Aorta (tissue), 5 donors: Measurements from ENCODE around the gene COMMD2. TPM values are rescaled to one million over a fixed set of nuclear protein-coding genes. Genes with fewer than 3 reads are reported as not detected.

Experiments
- ATAC-seq: fragments of 200-7000 bp; cut with Tn5 transposase; one replicate; pipeline ENCODE4 v1.9.1; 2022; ENCODE audit warnings: moderate library complexity; ENCODE audit not compliant: low FRiP score
- DNase-seq, 2 donors: peaks; one replicate each; pipeline ENCODE4 v3.0.0-alpha.2; 2020
- H3K27ac ChIP-seq, 2 donors: one replicate each; pipeline ENCODE4 v1.5.1; 2013; ENCODE audit warnings: low read length in 2 of 2, mild to moderate bottlenecking in 2 of 2, moderate library complexity in 2 of 2, control low read depth in 1 of 2, inconsistent platforms in 1 of 2, low read depth in 1 of 2
- H3K27me3 ChIP-seq, 2 donors: one replicate each; pipeline ENCODE4 v1.6.1; 2013; ENCODE audit warnings: control low read depth in 1 of 2, low read length in 1 of 2, mild to moderate bottlenecking in 1 of 2, moderate library complexity in 1 of 2; ENCODE audit not compliant: insufficient read depth in 2 of 2, control insufficient read depth in 1 of 2
- H3K36me3 ChIP-seq, 2 donors: one replicate each; pipeline ENCODE4 v1.6.1; 2013; ENCODE audit warnings: control low read depth in 1 of 2, low read length in 1 of 2, mild to moderate bottlenecking in 1 of 2; ENCODE audit not compliant: insufficient read depth in 2 of 2, control insufficient read depth in 1 of 2
- H3K4me1 ChIP-seq, 2 donors: one replicate each; pipeline ENCODE4 v1.6.1; 2013; ENCODE audit warnings: low read length in 2 of 2, control low read depth in 1 of 2, mild to moderate bottlenecking in 1 of 2, moderate library complexity in 1 of 2; ENCODE audit not compliant: insufficient read depth in 2 of 2, control insufficient read depth in 1 of 2
- H3K4me3 ChIP-seq, 2 donors: one replicate each; pipeline ENCODE4 v1.5.1; 2013; ENCODE audit warnings: low read length in 2 of 2, control low read depth in 1 of 2, mild to moderate bottlenecking in 1 of 2
- H3K9me3 ChIP-seq: one replicate; pipeline ENCODE4 v1.6.1; 2013; ENCODE audit warnings: mild to moderate bottlenecking, low read length; ENCODE audit not compliant: control insufficient read depth
- WGBS, 2 donors: extraction: QIAGEN DNeasy Blood & Tissue Kit; methylation state at CpG; one replicate each; pipeline ENCODE4 v1.1.7; 2013; 5-methylcytosine and 5-hydroxymethylcytosine counted together
- intact Hi-C, 2 donors: fragments of 100-400 bp; cut with DNase I; formaldehyde crosslinking; loops; one replicate each; pipeline versions ENCODE4 v1.14.2 to v1.15.0; 2022
- long read RNA-seq, 2 donors: library from polyadenylated mRNA; unstranded; transcript quantifications; one replicate each; pipeline ENCODE4 v2.0.0, GENCODE V29; 2020 to 2021
- polyA plus RNA-seq, 2 donors: library from polyadenylated mRNA; stranded (reverse); fragments of 200-250 nt; gene quantifications; one replicate each; pipeline ENCODE4 v1.2.3, GENCODE V29; 2013
- total RNA-seq, 2 donors: library from RNA; stranded (reverse); fragmentation: NEBNext Ultra II Directional; extraction: Animal tissue kit (Norgen Biotek cat#: 25700); gene quantifications; one replicate each; pipeline ENCODE4 v1.2.1, GENCODE V29; 2021
- donor health status: healthy with polysubstance abuse.
- donor health status: Bipolar disorder and iron deficiency.
- donor health status: DM: no; HTN: no; CAD: no.
- donor health status: DM: no; HTN: no; CAD: no.
- donor health status: DM: yes; HTN: yes; CAD: no.

COMMD2 gene
- total RNA-seq (10 to 100 TPM; 34.0 to 34.4 TPM), polyA plus RNA-seq (10 to 100 TPM; 14.9 to 20.3 TPM)
- long read RNA-seq, donor 1, transcript COMMD2-203 (5 exons, 3,706 nt): major isoform, 31 of 42 reads
- long read RNA-seq, donor 1, partial matches to known transcripts: 0 of 42 reads
- long read RNA-seq, donor 1, other reads (novel, unspliced or antisense): 5 of 42 reads
- long read RNA-seq, donor 2, transcript COMMD2-203 (5 exons, 3,706 nt): major isoform, 10 of 15 reads
- long read RNA-seq, donor 2, partial matches to known transcripts: 2 of 15 reads
- long read RNA-seq, donor 2, other reads (novel, unspliced or antisense): 1 of 15 reads

DNA sequence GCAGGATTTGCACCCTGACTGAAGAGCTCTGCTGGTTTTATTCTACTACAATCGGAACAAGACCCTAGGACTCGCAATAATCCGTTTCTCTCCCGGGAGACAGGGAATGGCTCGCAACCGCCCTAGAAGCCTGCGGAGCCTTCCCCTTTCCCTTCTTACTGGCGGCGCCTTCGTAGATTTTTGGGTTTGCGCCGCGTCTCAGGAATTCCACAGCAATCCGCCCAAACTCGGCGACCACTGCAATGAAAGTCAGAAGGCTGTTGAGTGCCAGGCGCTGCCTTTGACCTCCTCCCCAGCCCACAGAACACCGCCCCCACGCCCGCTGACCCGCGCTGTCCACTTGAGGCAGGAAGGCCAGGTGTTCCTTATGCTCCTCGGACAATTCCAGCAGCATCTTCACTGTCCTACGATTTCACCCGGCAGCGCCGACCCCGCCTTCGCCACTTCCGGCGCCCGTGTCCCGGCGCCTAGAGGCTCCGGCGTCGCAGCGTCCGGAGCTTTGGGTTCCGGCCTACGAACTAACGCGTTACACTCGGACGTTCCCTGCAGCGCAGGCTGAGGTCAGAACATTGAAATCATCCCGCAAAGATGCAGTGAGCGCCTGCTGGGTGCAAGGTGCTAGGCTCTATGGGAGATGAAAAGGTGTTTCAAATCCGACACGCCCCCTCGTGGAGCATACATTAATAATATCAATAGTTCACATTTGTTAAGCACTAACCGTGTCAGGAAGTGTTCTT lies at the start of gene COMMD2:
Gene COMMD2, minus strand, starts transcription at position 439 of the 737 bp plus-strand sequence. Its CDS starts 45 bp downstream, at position 394.
- intact Hi-C loops: no loop called here
- Histone ChIP-seq H3K4me3 (peak within 1 kb of the TSS; percentile 78 to 98), H3K9me3 (no peaks in the 10 kb centered on the region), H3K27ac (peak within 1 kb of the TSS in 1 of 2 donors; percentile 26), H3K27me3 (no peaks in the 10 kb centered on the region), H3K36me3 (peaks cover 0 to 3% of the 10 kb centered on the region in 2 donors), H3K4me1 (no peaks in the 10 kb centered on the region)
- whole genome bisulfite sequencing, 2 donors: 0 to 1% methylated on average over 52 of the region's 52 CpGs
- ATAC-seq (peak; percentile 96), DNase-seq (peak; percentile 82 to 88)

GRCh38 chr3:149801639-149802038 lies 49.4 kb upstream of the COMMD2 start:
- H3K9me3 ChIP-seq: no peaks in the 10 kb centered on the region
- no peaks in the 10 kb centered on the region for H3K4me1 ChIP-seq
- no peak overlapping the region for H3K4me3 ChIP-seq
- H3K27me3 ChIP-seq: no peaks in the 10 kb centered on the region
- no peak overlapping the region for H3K27ac ChIP-seq
- ATAC-seq (no peak), DNase-seq (no peak)
- H3K36me3 ChIP-seq: no peaks in the 10 kb centered on the region
- 69 to 70% methylated on average over 5 of the region's 5 CpGs for WGBS, 2 donors
- intact Hi-C loops: no loop called here

- 81 to 88% methylated on average over 1 of the region's 1 CpG for WGBS, 2 donors
These were observed 48.9 kb upstream of the COMMD2 start for GRCh38 chr3:149801195-149801594.

GRCh38 chr3:149800693-149801092 lies 48.4 kb upstream of the COMMD2 start:
- Histone ChIP-seq H3K9me3 (no peaks in the 10 kb centered on the region), H3K4me1 (no peaks in the 10 kb centered on the region), H3K27me3 (no peaks in the 10 kb centered on the region), H3K27ac (no peak overlapping the region), H3K36me3 (no peaks in the 10 kb centered on the region), H3K4me3 (no peak overlapping the region)
- ATAC-seq: no peak
- WGBS, 2 donors: 41 to 44% methylated on average over 8 of the region's 8 CpGs
- DNase-seq: no peak
- intact Hi-C loops: no loop called here

More at GRCh38 chr3:149801195-149801594, 48.9 kb upstream of the COMMD2 start:
- intact Hi-C loops: no loop called here
- Histone ChIP-seq H3K9me3 (no peaks in the 10 kb centered on the region), H3K27ac (no peak overlapping the region), H3K27me3 (no peaks in the 10 kb centered on the region), H3K4me3 (no peak overlapping the region), H3K4me1 (no peaks in the 10 kb centered on the region), H3K36me3 (no peaks in the 10 kb centered on the region)
- ATAC-seq (no peak), DNase-seq (no peak)

- no peaks in the 10 kb centered on the region for H3K36me3 ChIP-seq
- H3K27me3 ChIP-seq: no peaks in the 10 kb centered on the region
- intact Hi-C loops: no loop called here
- H3K27ac ChIP-seq: no peak overlapping the region
- DNase-seq: no peak
- H3K9me3 ChIP-seq: no peaks in the 10 kb centered on the region
- no peak overlapping the region for H3K4me3 ChIP-seq
- H3K4me1 ChIP-seq: no peaks in the 10 kb centered on the region
- ATAC-seq: no peak
- WGBS, 2 donors: 83 to 85% methylated on average over 1 of the region's 1 CpG
These were observed 43.7 kb upstream of the COMMD2 start for GRCh38 chr3:149796026-149796425.

DNA sequence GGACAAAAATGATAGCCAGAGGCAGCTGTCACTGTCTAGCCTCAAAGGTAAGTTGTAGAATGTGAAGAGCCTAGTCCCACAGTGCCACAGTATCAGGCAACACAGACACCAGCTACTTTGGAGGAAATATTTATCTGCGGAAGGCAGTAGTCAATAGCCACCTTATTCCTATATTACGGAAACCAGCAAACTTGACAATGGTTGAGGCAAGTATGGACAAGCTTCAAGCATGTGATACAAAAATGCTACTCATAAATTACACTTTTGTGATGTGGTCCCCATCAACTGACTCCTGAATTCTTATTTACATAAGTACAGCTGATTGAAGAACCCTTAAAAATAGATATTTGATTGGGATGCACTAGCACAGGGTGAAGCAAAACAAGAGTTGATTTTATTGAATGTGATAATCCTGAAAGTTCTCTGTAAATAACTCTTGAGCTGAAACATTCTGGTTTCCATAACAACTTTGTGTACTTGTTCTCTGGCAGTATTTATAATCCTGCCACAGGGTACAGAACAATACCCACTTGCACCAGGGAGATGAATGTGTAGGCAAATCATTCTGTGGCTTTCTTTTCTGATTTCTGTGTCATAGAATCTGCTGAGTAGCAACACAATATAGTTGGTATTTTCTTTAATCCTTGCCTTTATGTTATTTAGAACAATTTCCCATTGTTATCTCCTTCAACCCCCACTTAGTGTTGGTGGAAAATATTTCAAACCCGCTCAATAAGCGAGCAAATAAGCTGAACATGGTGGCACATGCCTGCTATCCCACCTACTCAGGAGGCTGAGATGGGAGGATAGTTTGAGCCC lies 40.4 kb upstream of the COMMD2 start, which contains the start of gene ANKUB1:
Gene ANKUB1, minus strand, starts transcription at position 103 of the 819 bp plus-strand sequence. CDS start 188 bp downstream, outside the sequence.
- Histone ChIP-seq H3K9me3 (peaks cover 1% of the 10 kb centered on the region), H3K27me3 (no peaks in the 10 kb centered on the region), H3K36me3 (no peaks in the 10 kb centered on the region), H3K4me1 (no peaks in the 10 kb centered on the region), H3K4me3 (no peak within 1 kb of the TSS), H3K27ac (no peak within 1 kb of the TSS)
- DNase-seq (no peak), ATAC-seq (no peak)
- intact Hi-C loops: no loop called here
- WGBS, 2 donors: 92% methylated on average over 4 of the region's 4 CpGs

GRCh38 chr3:149790698-149791097 lies 38.4 kb upstream of the COMMD2 start:
- ATAC-seq (no peak), DNase-seq (no peak)
- H3K27me3 ChIP-seq: no peaks in the 10 kb centered on the region
- H3K4me3 ChIP-seq: no peak overlapping the region
- H3K9me3 ChIP-seq: peaks cover 1% of the 10 kb centered on the region
- 44 to 53% methylated on average over 3 of the region's 3 CpGs for WGBS, 2 donors
- no peaks in the 10 kb centered on the region for H3K36me3 ChIP-seq
- no peaks in the 10 kb centered on the region for H3K4me1 ChIP-seq
- intact Hi-C loops: no loop called here
- no peak overlapping the region for H3K27ac ChIP-seq

- peaks cover 1% of the 10 kb centered on the region for H3K9me3 ChIP-seq
- no peaks in the 10 kb centered on the region for H3K27me3 ChIP-seq
- H3K4me3 ChIP-seq: no peak overlapping the region
- no peak overlapping the region for H3K27ac ChIP-seq
- ATAC-seq: no peak
- H3K4me1 ChIP-seq: no peaks in the 10 kb centered on the region
- 83 to 88% methylated on average over 2 of the region's 2 CpGs for WGBS, 2 donors
- no peak for DNase-seq
- intact Hi-C loops: no loop called here
- H3K36me3 ChIP-seq: no peaks in the 10 kb centered on the region
These were observed 38.0 kb upstream of the COMMD2 start for GRCh38 chr3:149790268-149790667.
